Neural cell (in vitro differentiated cells): ENCODE data around the gene GALT. TPM values are rescaled to one million over a fixed set of nuclear protein-coding genes. Genes with fewer than 3 reads are reported as not detected.

Source experiments
- H2AFZ ChIP-seq: fragments of 200-600, 300-800 bp; sonication (generic), shearing (Covaris generic); 2 replicates; pipeline ENCODE4 v1.6.0; 2014; ENCODE audit warnings: low read depth, mild to moderate bottlenecking, antibody characterized with exemption, low read length, moderate library complexity
- H3F3A ChIP-seq: fragments of 200-600 bp; shearing (Covaris generic); 2 replicates; pipeline ENCODE4 v1.6.1; 2016; ENCODE audit warnings: mild to moderate bottlenecking, moderate library complexity, mixed read lengths, antibody characterized with exemption, low read length; ENCODE audit not compliant: insufficient read depth, poor library complexity, severe bottlenecking
- H3K27ac ChIP-seq: fragments of 200-600, 300-800 bp; sonication (generic), shearing (Covaris generic); 2 replicates; pipeline ENCODE4 v1.5.1; 2014; ENCODE audit warnings: mild to moderate bottlenecking, low read length, moderate library complexity
- H3K27me3 ChIP-seq: fragments of 300-800, 200-600 bp; sonication (generic), shearing (Covaris generic); 2 replicates; pipeline ENCODE4 v1.6.0; 2014; ENCODE audit warnings: mild to moderate bottlenecking, low read depth, low read length, moderate library complexity; ENCODE audit not compliant: insufficient read depth
- H3K36me3 ChIP-seq: fragments of 300-800, 200-600 bp; sonication (generic), shearing (Covaris generic); 2 replicates; pipeline ENCODE4 v1.5.1; 2014; ENCODE audit warnings: mild to moderate bottlenecking, antibody characterized with exemption, low read length, moderate library complexity; ENCODE audit not compliant: insufficient read depth
- H3K4me2 ChIP-seq: fragments of 300-800, 200-600 bp; sonication (generic), shearing (Covaris generic); 2 replicates; pipeline ENCODE4 v1.6.0; 2014; ENCODE audit warnings: mild to moderate bottlenecking, low read length
- H3K4me3 ChIP-seq: fragments of 300-800, 200-600 bp; sonication (generic), shearing (Covaris generic); 2 replicates; pipeline ENCODE4 v1.5.1; 2014; ENCODE audit warnings: mild to moderate bottlenecking, low read length, moderate library complexity
- H3K79me2 ChIP-seq: fragments of 200-600 bp; shearing (Covaris generic); replicated peaks from 2 replicates; pipeline ENCODE4 v1.6.0; 2014; ENCODE audit warnings: mild to moderate bottlenecking, low read length, moderate library complexity; ENCODE audit not compliant: insufficient read depth
- H3K9ac ChIP-seq: fragments of 300-800, 200-600 bp; sonication (generic), shearing (Covaris generic); 2 replicates; pipeline ENCODE4 v1.6.1; 2016; ENCODE audit warnings: mild to moderate bottlenecking, low read length, mixed read lengths
- H3K9me2 ChIP-seq: fragments of 200-600 bp; shearing (Covaris generic); 2 replicates; pipeline ENCODE4 v1.6.1; 2016; ENCODE audit warnings: mild to moderate bottlenecking, low read length, mixed read lengths; ENCODE audit not compliant: insufficient read depth
- H3K9me3 ChIP-seq: fragments of 200-600, 300-800 bp; sonication (generic), shearing (Covaris generic); 2 replicates; pipeline ENCODE4 v1.6.1; 2016; ENCODE audit warnings: mild to moderate bottlenecking, mixed run types, low read length, moderate library complexity, mixed read lengths
- H4K20me1 ChIP-seq: fragments of 200-600 bp; shearing (Covaris generic); 2 replicates; pipeline ENCODE4 v1.6.1; 2016; ENCODE audit warnings: mild to moderate bottlenecking, mixed run types; ENCODE audit not compliant: insufficient read depth
- EP300 ChIP-seq: fragments of 450-650 bp; conservative IDR thresholded peaks from 2 replicates; pipeline ENCODE4 v1.6.1; 2014; ENCODE audit warnings: antibody characterized with exemption, mild to moderate bottlenecking, moderate library complexity; ENCODE audit not compliant: poor library complexity, severe bottlenecking
- EZH2 ChIP-seq: fragments of 200-600, 300-800 bp; shearing (Covaris generic), sonication (generic); IDR thresholded peaks from 2 replicates; pipeline ENCODE4 v1.6.1; 2014; ENCODE audit warnings: antibody characterized with exemption, low read length, borderline replicate concordance, mild to moderate bottlenecking; ENCODE audit not compliant: insufficient read depth, poor library complexity, severe bottlenecking
- MXI1 ChIP-seq: fragments of 450-650 bp; conservative IDR thresholded peaks from 2 replicates; pipeline ENCODE4 v1.6.1; 2014; ENCODE audit warnings: antibody characterized with exemption, mild to moderate bottlenecking; ENCODE audit not compliant: poor library complexity, severe bottlenecking
- POLR2AphosphoS5 ChIP-seq: IDR thresholded peaks from 2 replicates; pipeline ENCODE4 v1.6.1; 2012
- RAD21 ChIP-seq: fragments of 450-650 bp; conservative IDR thresholded peaks from 2 replicates; pipeline ENCODE4 v1.6.1; 2014; ENCODE audit warnings: antibody characterized with exemption, mild to moderate bottlenecking, moderate library complexity
- SMC3 ChIP-seq: fragments of 450-650 bp; conservative IDR thresholded peaks from 2 replicates; pipeline ENCODE4 v1.6.1; 2014; ENCODE audit warnings: antibody characterized with exemption, mild to moderate bottlenecking, moderate library complexity; ENCODE audit not compliant: poor library complexity
- TAF1 ChIP-seq: IDR thresholded peaks from 2 replicates; pipeline ENCODE4 v1.6.1; 2012; ENCODE audit warnings: low read depth
- polyA plus RNA-seq: library from polyadenylated mRNA; depleted of rRNA; stranded (reverse); fragments of >200 nt; gene quantifications from 2 replicates; pipeline ENCODE4 v1.2.3, GENCODE V29; 2014
- TF ChIP-seq, protein P1 (sequence below): fragments of 450-650 bp; IDR thresholded peaks from 2 replicates; pipeline ENCODE4 v1.5.1; 2014; ENCODE audit warnings: antibody characterized with exemption, mild to moderate bottlenecking, moderate library complexity; ENCODE audit not compliant: poor library complexity, severe bottlenecking
- TF ChIP-seq, protein P2 (sequence below): IDR thresholded peaks from 2 replicates; pipeline ENCODE4 v1.6.1; 2012; ENCODE audit warnings: borderline replicate concordance

The GALT gene
- polyA plus RNA-seq, 1 donor from 2014 or later: 116 TPM

DNA sequence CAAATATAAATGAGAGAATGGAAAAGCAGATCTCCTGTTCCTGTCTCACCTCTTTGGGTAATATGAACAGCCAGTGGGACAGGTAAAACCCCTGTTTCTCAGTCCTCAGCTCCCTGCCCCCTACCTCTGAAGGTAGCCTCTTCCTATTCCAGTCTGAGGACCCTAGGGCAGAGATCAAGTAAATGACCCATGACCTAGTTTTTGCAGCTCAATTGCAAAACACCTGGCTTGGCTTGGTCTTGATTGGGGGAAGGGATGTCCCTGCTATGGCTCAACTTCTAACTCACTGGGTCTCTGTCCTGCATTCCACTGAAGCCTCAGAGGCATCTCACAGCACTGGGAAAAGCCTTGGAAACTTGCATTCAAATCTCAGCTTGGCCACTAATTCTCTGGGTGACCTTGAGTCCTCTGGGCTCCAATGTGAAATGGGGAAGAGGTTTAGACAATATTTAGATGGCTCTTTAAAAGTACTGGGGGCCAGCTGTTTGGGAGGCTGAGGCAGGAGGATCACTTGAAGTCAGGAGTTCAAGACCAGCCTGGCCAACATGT lies 1.6 kb upstream of the GALT start:
- no peaks in the 10 kb centered on the region for H3K9me3 ChIP-seq
- H3K79me2 ChIP-seq: no peaks in the 10 kb centered on the region
- TF ChIP-seq, protein P1, sequence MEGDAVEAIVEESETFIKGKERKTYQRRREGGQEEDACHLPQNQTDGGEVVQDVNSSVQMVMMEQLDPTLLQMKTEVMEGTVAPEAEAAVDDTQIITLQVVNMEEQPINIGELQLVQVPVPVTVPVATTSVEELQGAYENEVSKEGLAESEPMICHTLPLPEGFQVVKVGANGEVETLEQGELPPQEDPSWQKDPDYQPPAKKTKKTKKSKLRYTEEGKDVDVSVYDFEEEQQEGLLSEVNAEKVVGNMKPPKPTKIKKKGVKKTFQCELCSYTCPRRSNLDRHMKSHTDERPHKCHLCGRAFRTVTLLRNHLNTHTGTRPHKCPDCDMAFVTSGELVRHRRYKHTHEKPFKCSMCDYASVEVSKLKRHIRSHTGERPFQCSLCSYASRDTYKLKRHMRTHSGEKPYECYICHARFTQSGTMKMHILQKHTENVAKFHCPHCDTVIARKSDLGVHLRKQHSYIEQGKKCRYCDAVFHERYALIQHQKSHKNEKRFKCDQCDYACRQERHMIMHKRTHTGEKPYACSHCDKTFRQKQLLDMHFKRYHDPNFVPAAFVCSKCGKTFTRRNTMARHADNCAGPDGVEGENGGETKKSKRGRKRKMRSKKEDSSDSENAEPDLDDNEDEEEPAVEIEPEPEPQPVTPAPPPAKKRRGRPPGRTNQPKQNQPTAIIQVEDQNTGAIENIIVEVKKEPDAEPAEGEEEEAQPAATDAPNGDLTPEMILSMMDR: no peak
- TF ChIP-seq TAF1 (no peak), EZH2 (no peak), SMC3 (no peak)
- TF ChIP-seq, protein P2, sequence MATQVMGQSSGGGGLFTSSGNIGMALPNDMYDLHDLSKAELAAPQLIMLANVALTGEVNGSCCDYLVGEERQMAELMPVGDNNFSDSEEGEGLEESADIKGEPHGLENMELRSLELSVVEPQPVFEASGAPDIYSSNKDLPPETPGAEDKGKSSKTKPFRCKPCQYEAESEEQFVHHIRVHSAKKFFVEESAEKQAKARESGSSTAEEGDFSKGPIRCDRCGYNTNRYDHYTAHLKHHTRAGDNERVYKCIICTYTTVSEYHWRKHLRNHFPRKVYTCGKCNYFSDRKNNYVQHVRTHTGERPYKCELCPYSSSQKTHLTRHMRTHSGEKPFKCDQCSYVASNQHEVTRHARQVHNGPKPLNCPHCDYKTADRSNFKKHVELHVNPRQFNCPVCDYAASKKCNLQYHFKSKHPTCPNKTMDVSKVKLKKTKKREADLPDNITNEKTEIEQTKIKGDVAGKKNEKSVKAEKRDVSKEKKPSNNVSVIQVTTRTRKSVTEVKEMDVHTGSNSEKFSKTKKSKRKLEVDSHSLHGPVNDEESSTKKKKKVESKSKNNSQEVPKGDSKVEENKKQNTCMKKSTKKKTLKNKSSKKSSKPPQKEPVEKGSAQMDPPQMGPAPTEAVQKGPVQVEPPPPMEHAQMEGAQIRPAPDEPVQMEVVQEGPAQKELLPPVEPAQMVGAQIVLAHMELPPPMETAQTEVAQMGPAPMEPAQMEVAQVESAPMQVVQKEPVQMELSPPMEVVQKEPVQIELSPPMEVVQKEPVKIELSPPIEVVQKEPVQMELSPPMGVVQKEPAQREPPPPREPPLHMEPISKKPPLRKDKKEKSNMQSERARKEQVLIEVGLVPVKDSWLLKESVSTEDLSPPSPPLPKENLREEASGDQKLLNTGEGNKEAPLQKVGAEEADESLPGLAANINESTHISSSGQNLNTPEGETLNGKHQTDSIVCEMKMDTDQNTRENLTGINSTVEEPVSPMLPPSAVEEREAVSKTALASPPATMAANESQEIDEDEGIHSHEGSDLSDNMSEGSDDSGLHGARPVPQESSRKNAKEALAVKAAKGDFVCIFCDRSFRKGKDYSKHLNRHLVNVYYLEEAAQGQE: no peak
- no peaks in the 10 kb centered on the region for H4K20me1 ChIP-seq
- no peaks in the 10 kb centered on the region for H3K36me3 ChIP-seq
- no peak overlapping the region for H2AFZ ChIP-seq
- H3F3A ChIP-seq: no peaks in the 10 kb centered on the region
- H3K4me3 ChIP-seq: no peak overlapping the region
- H3K4me2 ChIP-seq: no peak overlapping the region
- no peaks in the 10 kb centered on the region for H3K9me2 ChIP-seq
- no peak overlapping the region for H3K27ac ChIP-seq
- no peaks in the 10 kb centered on the region for H3K27me3 ChIP-seq
- no peak overlapping the region for H3K9ac ChIP-seq

DNA sequence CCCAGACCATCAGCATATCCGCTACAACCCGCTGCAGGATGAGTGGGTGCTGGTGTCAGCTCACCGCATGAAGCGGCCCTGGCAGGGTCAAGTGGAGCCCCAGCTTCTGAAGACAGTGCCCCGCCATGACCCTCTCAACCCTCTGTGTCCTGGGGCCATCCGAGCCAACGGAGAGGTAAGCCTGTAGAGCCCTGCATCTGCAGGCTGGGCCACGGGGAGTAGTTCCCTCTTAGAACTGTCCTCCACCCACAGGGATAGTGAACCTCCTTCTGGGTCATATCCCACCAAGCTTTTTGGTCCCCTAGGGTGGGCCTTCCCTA lies 569 bp downstream of the GALT start:
- Histone ChIP-seq H3K27me3 (no peaks in the 10 kb centered on the region), H3K4me3 (peak overlapping the region; percentile 84), H3F3A (no peaks in the 10 kb centered on the region), H2AFZ (peak overlapping the region; percentile 91), H4K20me1 (no peaks in the 10 kb centered on the region), H3K27ac (peak overlapping the region; percentile 89), H3K9ac (peak overlapping the region; percentile 90), H3K36me3 (no peaks in the 10 kb centered on the region), H3K9me2 (no peaks in the 10 kb centered on the region), H3K9me3 (no peaks in the 10 kb centered on the region), H3K79me2 (no peaks in the 10 kb centered on the region), H3K4me2 (peak overlapping the region; percentile 95)
- TF ChIP-seq RAD21 (no peak), SMC3 (no peak), EZH2 (no peak), EP300 (no peak), MXI1 (no peak), TAF1 (no peak), POLR2AphosphoS5 (no peak)
- TF ChIP-seq, protein P2: no peak
